SIG-M5 (cell line): ENCODE measurements around the gene DNAH10.
"Not testable (repeated sequence)": the region's sequence is repeated elsewhere in the genome, so short reads cannot be mapped to it uniquely, and the experiment has no call there.

Experiments
- DNase-seq: peaks from one replicate; lab custom pipeline; 2025; lab: John Stamatoyannopoulos, UW

The DNAH10 gene

GRCh38 chr12:123947531-123947930, 185.4 kb downstream of the DNAH10 start:
- DNase-seq, result not testable (repeated sequence)

DNA sequence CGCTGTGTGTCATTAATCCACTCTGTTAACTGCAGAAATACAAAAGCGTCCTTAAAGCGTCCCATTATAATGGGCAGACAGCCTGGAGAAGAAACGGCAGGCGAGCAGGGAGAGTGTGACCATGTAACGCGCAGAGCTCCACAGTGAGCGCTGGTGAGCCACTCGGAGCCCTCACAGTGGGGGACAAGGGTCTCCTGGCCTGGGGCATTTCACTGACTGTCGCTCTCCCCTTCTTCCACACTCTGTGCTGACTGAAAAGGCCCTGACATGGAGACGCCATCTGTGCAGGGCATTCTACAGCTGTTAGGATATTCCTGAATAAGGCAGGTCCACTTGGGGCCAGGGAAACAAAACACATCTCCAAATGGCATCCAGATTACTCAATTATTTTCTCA, 186.3 kb downstream of the DNAH10 start:
- no peak for DNase-seq

GRCh38 chr12:123948796-123949769, 187.0 kb downstream of the DNAH10 start:
- no peak for DNase-seq

DNA sequence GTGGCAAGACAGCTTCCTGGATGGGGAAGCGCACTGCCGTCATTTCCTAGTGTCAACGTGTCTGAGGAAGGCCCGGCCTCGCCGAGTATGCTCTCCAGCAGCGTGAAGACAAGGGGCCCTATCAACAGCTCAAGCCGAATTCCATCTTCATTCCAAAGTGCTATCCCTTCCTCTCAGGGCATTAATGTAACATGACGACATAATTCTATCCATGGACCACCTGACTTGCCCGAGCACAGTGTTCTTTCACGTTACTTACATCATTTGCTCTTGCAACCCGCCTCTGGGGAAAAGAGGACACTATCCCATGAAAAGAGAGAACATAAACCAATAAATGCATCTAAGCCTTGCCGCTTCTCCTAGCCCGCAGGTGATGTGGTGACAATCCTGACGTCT, 187.7 kb downstream of the DNAH10 start:
- no peak for DNase-seq

- no peak for DNase-seq
Observed at GRCh38 chr12:123950476-123951349, 188.6 kb downstream of the DNAH10 start.

DNA sequence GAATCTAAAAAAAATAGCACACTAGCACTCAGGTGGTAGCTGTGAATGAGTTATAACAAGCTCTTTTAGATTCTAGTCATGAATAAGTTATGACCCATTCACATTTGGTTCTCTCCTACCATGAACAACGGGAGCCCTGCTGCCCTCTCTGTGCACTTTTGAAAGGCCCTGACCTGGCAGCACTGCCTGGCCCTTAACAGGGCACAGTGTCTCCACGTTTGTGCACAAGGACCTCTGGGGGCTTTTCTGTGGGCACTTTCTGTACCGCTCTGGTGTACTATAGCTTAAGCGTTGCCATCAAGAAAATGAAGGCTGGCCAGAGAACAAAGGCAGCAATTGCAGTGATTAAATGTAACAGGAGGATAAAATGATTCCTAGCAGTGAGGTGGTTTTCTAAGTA, 189.4 kb downstream of the DNAH10 start:
- DNase-seq, result no peak

DNA sequence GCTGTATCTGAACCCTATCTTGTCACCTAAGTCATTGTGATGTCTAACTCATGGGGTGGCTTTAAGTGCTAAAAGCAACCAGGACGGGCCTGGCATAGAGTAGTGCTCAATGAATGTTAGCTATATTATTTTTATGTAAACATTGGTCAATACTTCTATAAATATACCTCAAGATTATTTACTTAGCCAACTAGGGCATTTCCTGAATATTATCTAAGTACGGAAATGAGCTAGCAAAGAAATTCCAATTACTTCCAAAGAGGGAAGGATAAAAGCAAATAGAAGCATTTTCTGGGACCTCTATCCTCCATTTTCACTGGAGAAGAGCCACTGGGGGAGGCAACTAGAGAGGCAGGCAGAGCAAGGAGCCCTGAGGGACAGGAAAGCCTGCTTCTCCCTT, 189.9 kb downstream of the DNAH10 start:
- DNase-seq, result no peak

GRCh38 chr12:123954647-123955350, 192.7 kb downstream of the DNAH10 start:
- no peak for DNase-seq

- DNase-seq, result no peak
Observed at GRCh38 chr12:123956249-123956648, 194.1 kb downstream of the DNAH10 start.

DNA sequence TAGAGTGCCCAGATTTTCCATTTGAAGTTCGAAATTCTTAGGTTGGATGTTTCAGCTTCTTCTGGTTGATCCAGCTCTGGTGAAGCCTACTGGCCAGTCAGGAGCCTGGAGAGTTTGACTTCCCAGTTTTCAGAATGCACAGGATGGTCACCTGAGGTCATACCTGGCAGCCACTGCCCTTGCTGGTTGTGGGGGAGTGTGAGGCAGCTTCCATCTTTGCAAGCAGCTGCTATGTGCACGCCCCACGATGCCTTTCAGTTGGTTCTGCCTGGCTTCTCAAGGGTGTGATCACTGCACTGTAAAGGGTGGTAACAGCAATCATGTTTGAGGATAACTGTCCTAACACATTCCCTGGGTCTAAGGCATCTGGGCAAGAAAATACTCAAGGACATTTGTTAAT, 195.1 kb downstream of the DNAH10 start:
- no peak for DNase-seq

GRCh38 chr12:123958462-123958861, 196.4 kb downstream of the DNAH10 start:
- DNase-seq, result no peak

- no peak for DNase-seq
Observed at GRCh38 chr12:123958876-123959275, 196.8 kb downstream of the DNAH10 start.

DNA sequence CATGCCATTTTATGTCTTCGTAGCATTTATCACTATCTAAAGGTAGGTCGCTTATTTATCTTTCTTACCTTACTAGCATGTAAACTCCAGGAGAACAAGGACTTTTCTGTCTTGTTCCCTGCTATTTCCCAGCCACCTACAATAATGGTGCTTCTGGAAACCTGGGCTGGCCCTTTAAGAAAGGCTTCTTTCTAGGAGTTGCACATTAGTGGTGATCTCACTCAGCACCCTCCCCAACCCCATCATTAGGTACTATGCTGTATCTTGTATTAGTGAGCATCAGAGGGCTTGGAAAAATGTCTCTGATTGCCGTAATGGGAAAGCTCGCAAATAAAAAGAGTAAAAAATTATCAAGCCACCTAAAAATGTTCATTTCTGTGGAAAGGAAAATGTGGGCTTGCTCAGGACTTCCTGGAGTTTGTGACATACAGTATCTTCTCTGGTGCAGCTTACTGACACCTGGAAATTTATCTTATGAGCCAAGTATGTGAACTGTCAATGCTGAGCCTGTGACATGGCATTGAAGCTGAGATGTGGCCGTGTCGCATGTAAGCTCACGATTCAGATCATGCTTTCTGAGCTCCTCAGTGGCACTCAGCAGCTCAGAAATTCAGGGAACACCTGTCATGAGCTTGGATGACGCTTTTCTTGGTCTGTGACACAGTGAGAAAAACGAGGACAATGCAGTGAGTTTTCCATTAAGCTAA, 198.1 kb downstream of the DNAH10 start:
- no peak for DNase-seq

GRCh38 chr12:123960856-123961255, 198.8 kb downstream of the DNAH10 start:
- DNase-seq, result no peak

DNA sequence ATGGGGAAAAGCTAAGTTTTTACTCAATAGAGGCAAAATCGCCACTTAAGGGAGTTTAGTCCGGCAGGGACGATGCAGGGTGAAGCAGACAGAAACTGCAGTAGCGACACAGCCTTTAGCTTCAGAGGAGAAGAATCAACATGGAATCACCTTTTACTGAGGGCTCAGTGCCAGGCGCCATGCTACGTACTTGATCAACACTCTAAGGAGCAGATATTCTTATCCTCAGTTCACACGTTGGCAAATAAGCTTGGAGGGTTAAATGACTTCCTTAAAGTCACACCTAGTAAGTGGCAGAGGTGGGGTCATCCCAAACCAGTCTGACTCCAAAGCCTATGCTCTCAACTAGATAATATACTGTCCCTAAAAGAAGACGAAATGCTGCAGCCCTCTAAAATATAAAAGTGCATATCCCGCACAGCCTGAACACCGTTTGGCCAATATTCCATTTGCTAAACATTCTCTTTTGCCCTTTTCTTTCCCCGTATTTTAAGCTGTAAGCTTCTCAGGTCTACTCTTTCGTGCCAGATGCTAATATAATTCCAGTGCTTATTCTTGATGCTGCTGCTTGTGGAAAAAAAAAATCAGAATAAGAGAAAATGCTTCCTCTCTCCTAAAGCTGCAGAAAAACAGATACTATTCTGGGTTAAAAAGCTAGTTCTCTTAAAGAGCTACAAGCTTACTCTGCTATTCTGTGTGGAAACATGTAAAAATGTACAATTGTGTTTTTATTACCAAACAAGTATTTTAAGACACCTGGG, 199.7 kb downstream of the DNAH10 start:
- DNase-seq, result no peak

DNA sequence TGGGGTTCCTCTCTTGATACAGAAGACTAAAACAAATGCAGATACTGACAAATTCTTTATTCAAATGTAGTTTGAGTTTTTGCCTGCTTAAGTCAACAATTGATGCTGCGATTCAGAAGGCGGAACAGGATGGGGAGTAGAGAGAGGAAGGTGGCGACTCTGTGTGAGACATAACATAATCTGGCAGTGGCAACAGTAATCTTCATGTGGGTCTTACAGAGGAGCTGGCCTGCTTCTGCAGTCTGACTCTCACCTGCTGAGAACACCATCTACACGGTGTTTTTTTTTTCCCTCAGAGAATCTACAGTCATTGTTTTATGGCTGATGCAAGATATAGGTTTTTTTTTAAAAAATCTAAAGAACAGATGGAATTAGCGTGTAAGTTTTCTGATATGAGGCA, 200.4 kb downstream of the DNAH10 start:
- no peak for DNase-seq

GRCh38 chr12:123963821-123964220, 201.7 kb downstream of the DNAH10 start:
- DNase-seq, result no peak

DNA sequence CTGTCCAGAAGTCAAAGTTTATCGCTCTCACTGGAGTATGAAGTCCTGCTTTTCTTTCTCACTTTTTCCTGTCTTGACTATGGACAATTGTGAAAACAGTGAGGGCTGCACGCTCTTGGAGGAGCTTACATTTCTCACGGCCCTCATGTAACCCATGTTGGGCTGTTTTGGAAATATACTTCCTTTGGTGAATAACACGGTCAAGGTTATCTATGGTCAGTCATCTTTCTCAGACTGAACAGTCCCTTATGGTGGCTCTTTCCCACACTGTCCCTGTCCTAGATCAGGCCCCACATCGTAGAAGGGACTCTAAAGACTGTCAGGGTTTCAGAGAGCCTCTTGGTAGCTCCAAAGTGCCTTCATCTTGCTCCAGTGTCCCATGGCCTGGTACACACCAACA, 203.3 kb downstream of the DNAH10 start:
- no peak for DNase-seq

DNA sequence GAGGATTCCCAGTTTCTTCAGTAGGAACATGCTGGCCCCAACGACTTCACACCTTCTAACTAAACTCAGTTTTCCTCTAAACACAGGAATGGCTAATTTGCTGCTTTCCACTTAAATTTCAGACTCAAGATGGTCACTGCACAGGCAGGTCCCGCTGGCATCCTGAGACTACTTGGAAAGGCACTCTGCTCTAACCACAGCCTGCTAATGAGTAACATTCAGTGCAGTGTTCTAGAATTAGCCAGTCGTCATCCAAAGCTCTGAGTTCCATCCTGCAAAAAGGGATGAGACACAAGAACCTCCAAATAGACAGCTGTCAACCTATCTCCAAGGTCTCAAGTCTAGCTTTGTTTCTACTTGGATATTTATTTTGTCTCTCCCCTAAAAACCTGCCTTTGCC, 204.5 kb downstream of the DNAH10 start:
- DNase-seq, result no peak

GRCh38 chr12:123967121-123967586, 205.1 kb downstream of the DNAH10 start:
- DNase-seq, result no peak

DNA sequence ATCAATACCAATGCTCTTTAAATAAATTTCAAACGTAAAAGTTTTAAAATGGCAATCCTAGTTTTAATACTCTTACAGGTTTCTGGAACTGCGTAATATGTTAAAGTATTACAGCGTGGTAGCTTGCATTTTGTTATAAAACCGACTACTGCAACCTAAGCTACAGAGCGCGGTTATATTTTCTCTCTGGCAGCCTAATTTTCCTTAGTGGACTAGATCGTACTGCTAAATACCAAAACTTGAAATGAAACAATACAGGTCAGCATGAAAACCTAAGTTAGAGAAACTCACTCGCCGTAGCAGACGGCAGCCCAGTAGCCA, 209.3 kb downstream of the DNAH10 start:
- no peak for DNase-seq
